ENCODE results near the gene IFNA13.

- TF ChIP-seq EZH2phosphoT487 (IDR thresholded peaks at IDR 0.05; ENCODE audit: low read length) = no peak
- TF ChIP-seq EZH2 (optimal IDR thresholded peaks at IDR 0.05; ENCODE audit: low read depth, low read length) = no peak
These were observed 45.3 kb upstream of the IFNA13 start for GRCh38 chr9:21413151-21413550.

Measured in MM.1S (cell line).